Pulmonary artery endothelial cell (primary cell): ENCODE measurements around the gene SRL. TPM values are rescaled to one million over a fixed set of nuclear protein-coding genes. Genes with fewer than 3 reads are reported as not detected.

Source experiments
- DNase-seq: peaks from one replicate; pipeline ENCODE4 v3.0.0-alpha.2; 2011; ENCODE audit warnings: low read depth, low spot score
- total RNA-seq: library from RNA; depleted of rRNA; stranded (reverse); fragments of >200 nt; gene quantifications from 2 replicates; pipeline ENCODE4 v1.2.3, GENCODE V29; 2014

The SRL gene
- total RNA-seq, 1 donor from 2014 or later: 0.07 TPM

GRCh38 chr16:4202615-4203345 is 39.1 kb downstream of the SRL start:
- DNase-seq: no peak

- DNase-seq: no peak
Observed at GRCh38 chr16:4200781-4201137, 41.1 kb downstream of the SRL start.

- DNase-seq: no peak
Observed at GRCh38 chr16:4200000-4200780, 41.7 kb downstream of the SRL start.

GRCh38 chr16:4198816-4199215 is 43.1 kb downstream of the SRL start:
- DNase-seq: no peak

GRCh38 chr16:4194661-4195060 is 47.2 kb downstream of the SRL start:
- DNase-seq: no peak

- DNase-seq: no peak
Observed at GRCh38 chr16:4193920-4194319, 48.0 kb downstream of the SRL start.

GRCh38 chr16:4192206-4192605 is 49.7 kb downstream of the SRL start:
- no peak for DNase-seq

- no peak for DNase-seq
Observed at GRCh38 chr16:4190712-4191333, 51.1 kb downstream of the SRL start.

- DNase-seq: no peak
Observed at GRCh38 chr16:4190086-4190485, 51.8 kb downstream of the SRL start.

- DNase-seq: no peak
Observed at GRCh38 chr16:4184038-4184702, 57.7 kb downstream of the SRL start.

- peak; percentile 68 for DNase-seq
Observed at GRCh38 chr16:4183237-4184037, 58.4 kb downstream of the SRL start.

GRCh38 chr16:4182581-4183236 is 59.2 kb downstream of the SRL start:
- no peak for DNase-seq

- no peak for DNase-seq
Observed at GRCh38 chr16:4180511-4180910, 61.4 kb downstream of the SRL start.

- DNase-seq: no peak
Observed at GRCh38 chr16:4179763-4180260, 62.1 kb downstream of the SRL start.

GRCh38 chr16:4179020-4179419 is 62.9 kb downstream of the SRL start:
- DNase-seq: no peak

GRCh38 chr16:4178468-4179010 is 63.3 kb downstream of the SRL start:
- no peak for DNase-seq

GRCh38 chr16:4176906-4177417 is 64.9 kb downstream of the SRL start:
- DNase-seq: no peak

- DNase-seq: no peak
Observed at GRCh38 chr16:4175849-4176248, 66.0 kb downstream of the SRL start.

GRCh38 chr16:4172070-4172469 is 69.8 kb downstream of the SRL start:
- no peak for DNase-seq

GRCh38 chr16:4169415-4169814 is 72.5 kb downstream of the SRL start:
- no peak for DNase-seq
